SU-DHL-6 (cell line): ENCODE results near the gene DACT3.

ENCODE experiments used
- H2AFZ ChIP-seq: fragments of 200-600 bp; sonication (generic); 2 replicates; pipeline ENCODE4 v1.6.1; 2014; ENCODE audit warnings: low read depth, mild to moderate bottlenecking, moderate library complexity, mixed read lengths, antibody characterized with exemption, low read length; ENCODE audit not compliant: severe bottlenecking
- H3F3A ChIP-seq: fragments of 200-600 bp; shearing (Covaris generic); 2 replicates; pipeline ENCODE4 v1.6.0; 2016; ENCODE audit warnings: antibody characterized with exemption, mild to moderate bottlenecking; ENCODE audit not compliant: insufficient read depth
- H3K27ac ChIP-seq: fragments of 200-600 bp; sonication (generic); 2 replicates; pipeline ENCODE4 v1.5.1; 2016; ENCODE audit warnings: low read depth, mild to moderate bottlenecking, low read length, moderate library complexity, mixed read lengths
- H3K27me3 ChIP-seq: fragments of 200-600 bp; sonication (generic), shearing (Covaris generic); 2 replicates; pipeline ENCODE4 v1.6.0; 2014; ENCODE audit warnings: mild to moderate bottlenecking, low read length
- H3K36me3 ChIP-seq: fragments of 200-600 bp; sonication (generic); 2 replicates; pipeline ENCODE4 v1.6.1; 2014; ENCODE audit warnings: mild to moderate bottlenecking, low read length, mixed read lengths
- H3K4me2 ChIP-seq: fragments of 300-600, 200-600 bp; shearing (Covaris generic), sonication (generic); 2 replicates; pipeline ENCODE4 v1.6.0; 2014; ENCODE audit warnings: low read length, low read depth, mild to moderate bottlenecking; ENCODE audit not compliant: poor library complexity, severe bottlenecking
- H3K4me3 ChIP-seq: fragments of 200-600 bp; sonication (generic); 2 replicates; pipeline ENCODE4 v1.5.1; 2014; ENCODE audit warnings: antibody characterized with exemption, low read length, mild to moderate bottlenecking, mixed read lengths; ENCODE audit not compliant: insufficient read depth, poor library complexity, severe bottlenecking
- H3K79me2 ChIP-seq: fragments of 200-600 bp; sonication (generic); 2 replicates; pipeline ENCODE4 v1.6.1; 2014; ENCODE audit warnings: mild to moderate bottlenecking, low read length, moderate library complexity; ENCODE audit not compliant: insufficient read depth
- H3K9ac ChIP-seq: fragments of 200-600 bp; sonication (generic); 2 replicates; pipeline ENCODE4 v1.7.0; 2014; ENCODE audit warnings: mild to moderate bottlenecking, low read length
- H3K9me2 ChIP-seq: fragments of 200-600 bp; sonication (generic); replicated peaks from 2 replicates; pipeline ENCODE4 v1.6.1; 2014; ENCODE audit warnings: low read length; ENCODE audit not compliant: insufficient read depth
- H3K9me3 ChIP-seq: fragments of 200-600 bp; sonication (generic); 2 replicates; pipeline ENCODE4 v1.6.1; 2014; ENCODE audit warnings: low read length, mixed read lengths; ENCODE audit not compliant: insufficient read depth
- H4K20me1 ChIP-seq: fragments of 200-600 bp; sonication (generic); 2 replicates; pipeline ENCODE4 v1.6.1; 2014; ENCODE audit warnings: low read depth, mild to moderate bottlenecking, antibody characterized with exemption, low read length, moderate library complexity, mixed read lengths
- CTCF ChIP-seq: fragments of 200-600 bp; sonication (generic); IDR thresholded peaks from one replicate; pipeline ENCODE4 v1.5.1; 2017; ENCODE audit warnings: antibody characterized with exemption, mild to moderate bottlenecking, low read length, moderate library complexity; ENCODE audit not compliant: insufficient read depth, poor library complexity, severe bottlenecking
- EZH2phosphoT487 ChIP-seq: fragments of 200-600 bp; sonication (generic), shearing (Covaris generic); conservative IDR thresholded peaks from 2 replicates; pipeline ENCODE4 v1.6.1; 2018; ENCODE audit warnings: mild to moderate bottlenecking, antibody characterized with exemption, low read length, moderate library complexity, mixed read lengths

The DACT3 gene

GRCh38 chr19:46668662-46669061 is 7.7 kb upstream of the DACT3 start:
- no peak overlapping the region for H3K4me2 ChIP-seq
- H3K4me3 ChIP-seq: no peak overlapping the region
- no peaks in the 10 kb centered on the region for H3K36me3 ChIP-seq
- H3K9me2 ChIP-seq: no peaks in the 10 kb centered on the region
- H3F3A ChIP-seq: no peaks in the 10 kb centered on the region
- H2AFZ ChIP-seq: no peak overlapping the region
- no peak overlapping the region for H3K9ac ChIP-seq
- H3K27me3 ChIP-seq: no peaks in the 10 kb centered on the region
- H3K9me3 ChIP-seq: no peaks in the 10 kb centered on the region
- H3K79me2 ChIP-seq: no peaks in the 10 kb centered on the region
- no peak overlapping the region for H3K27ac ChIP-seq
- no peaks in the 10 kb centered on the region for H4K20me1 ChIP-seq
- TF ChIP-seq EZH2phosphoT487 (no peak), CTCF (no peak)

DNA sequence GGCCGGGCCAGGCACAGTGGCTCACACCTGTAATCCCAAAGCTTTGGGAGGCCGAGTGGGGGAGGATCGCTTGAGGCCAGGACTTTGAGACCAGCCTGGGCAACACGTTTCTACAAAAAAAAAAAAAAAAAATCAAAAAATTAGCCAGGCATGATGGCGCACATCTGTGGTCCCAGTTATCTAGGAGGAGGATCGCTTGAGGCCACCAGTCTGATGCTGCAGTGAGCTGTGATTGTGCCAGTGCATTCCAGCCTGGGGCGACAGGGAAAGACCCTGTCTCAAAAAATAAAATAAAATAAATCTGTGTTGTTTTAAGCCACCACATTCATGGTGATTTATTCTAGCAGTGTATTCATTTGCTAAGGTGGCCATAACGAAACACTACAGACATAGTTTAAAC is 4.1 kb upstream of the DACT3 start:
- no peak for TF ChIP-seq CTCF
- no peak for TF ChIP-seq EZH2phosphoT487
- Histone ChIP-seq H3K4me3 (no peak overlapping the region), H3K27me3 (no peaks in the 10 kb centered on the region), H3K9me2 (no peaks in the 10 kb centered on the region), H3K4me2 (no peak overlapping the region), H2AFZ (no peak overlapping the region), H3K9ac (no peak overlapping the region), H3K27ac (no peak overlapping the region), H3K79me2 (no peaks in the 10 kb centered on the region), H4K20me1 (no peaks in the 10 kb centered on the region), H3K36me3 (no peaks in the 10 kb centered on the region), H3F3A (peaks cover 4% of the 10 kb centered on the region), H3K9me3 (no peaks in the 10 kb centered on the region)

GRCh38 chr19:46661735-46662592 is 982 bp upstream of the DACT3 start:
- TF ChIP-seq CTCF (peak; percentile 85), EZH2phosphoT487 (no peak)
- H3K36me3 ChIP-seq: no peaks in the 10 kb centered on the region
- H3K9me3 ChIP-seq: no peaks in the 10 kb centered on the region
- H3K79me2 ChIP-seq: no peaks in the 10 kb centered on the region
- H3K27ac ChIP-seq: no peak overlapping the region
- H3K4me2 ChIP-seq: peak overlapping the region; percentile 58
- no peak overlapping the region for H3K9ac ChIP-seq
- H3K9me2 ChIP-seq: no peaks in the 10 kb centered on the region
- peak overlapping the region; percentile 6 for H2AFZ ChIP-seq
- H3K4me3 ChIP-seq: peak overlapping the region; percentile 37
- H3K27me3 ChIP-seq: no peaks in the 10 kb centered on the region
- H4K20me1 ChIP-seq: no peaks in the 10 kb centered on the region
- peaks cover 4% of the 10 kb centered on the region for H3F3A ChIP-seq
